H9 (cell line): ENCODE results near the gene ODC1. TPM values are rescaled to one million over a fixed set of nuclear protein-coding genes. Genes with fewer than 3 reads are reported as not detected.

Experiments
- DNase-seq: peaks from one replicate; pipeline ENCODE4 v3.0.0-alpha.2; 2017
- H2AFZ ChIP-seq: one replicate; pipeline ENCODE4 v1.6.1; 2013; ENCODE audit warnings: mild to moderate bottlenecking, low read length, control low read depth, moderate library complexity
- H2AK5ac ChIP-seq: 2 replicates; pipeline ENCODE4 v1.6.1; 2013; ENCODE audit warnings: low read length, control low read depth, mixed read lengths; ENCODE audit not compliant: insufficient read length
- H2BK120ac ChIP-seq: one replicate; pipeline ENCODE4 v1.6.1; 2013; ENCODE audit warnings: low read depth, mild to moderate bottlenecking, low read length, control low read depth, inconsistent platforms; ENCODE audit not compliant: poor library complexity, severe bottlenecking
- H2BK12ac ChIP-seq: 2 replicates; pipeline ENCODE4 v1.6.1; 2013; ENCODE audit warnings: low read length, control low read depth, mixed read lengths, low read depth; ENCODE audit not compliant: insufficient read length
- H2BK15ac ChIP-seq: 2 replicates; pipeline ENCODE4 v1.6.1; 2013; ENCODE audit warnings: low read depth, low read length, control low read depth
- H2BK20ac ChIP-seq: one replicate; pipeline ENCODE4 v1.6.1; 2013; ENCODE audit warnings: low read depth, mild to moderate bottlenecking, low read length, control low read depth, inconsistent platforms; ENCODE audit not compliant: poor library complexity, severe bottlenecking
- H2BK5ac ChIP-seq: 2 replicates; pipeline ENCODE4 v1.6.1; 2013; ENCODE audit warnings: low read length, control low read depth, mixed read lengths; ENCODE audit not compliant: insufficient read length
- H3K14ac ChIP-seq: 2 replicates; pipeline ENCODE4 v1.6.1; 2013; ENCODE audit warnings: low read length, control low read depth; ENCODE audit not compliant: insufficient read depth
- H3K18ac ChIP-seq: 2 replicates; pipeline ENCODE4 v1.6.1; 2013; ENCODE audit warnings: low read depth, mild to moderate bottlenecking, mixed read lengths, low read length, control low read depth; ENCODE audit not compliant: insufficient read length
- H3K23ac ChIP-seq: 2 replicates; pipeline ENCODE4 v1.6.1; 2013; ENCODE audit warnings: low read length, control low read depth, mixed read lengths, low read depth; ENCODE audit not compliant: insufficient read length
- H3K23me2 ChIP-seq: 2 replicates; pipeline ENCODE4 v1.6.1; 2013; ENCODE audit warnings: low read depth, mild to moderate bottlenecking, mixed read lengths, low read length, control low read depth; ENCODE audit not compliant: insufficient read length, poor library complexity, severe bottlenecking
- H3K27ac ChIP-seq: 2 replicates; pipeline ENCODE4 v1.5.1; 2013; ENCODE audit warnings: low read length, control low read depth, mixed read lengths, low read depth; ENCODE audit not compliant: insufficient read length
- H3K27me3 ChIP-seq: 2 replicates; pipeline ENCODE4 v1.6.1; 2013; ENCODE audit warnings: low read length, control low read depth, inconsistent platforms; ENCODE audit not compliant: insufficient read depth
- H3K4ac ChIP-seq: 2 replicates; pipeline ENCODE4 v1.6.1; 2013; ENCODE audit warnings: low read depth, mild to moderate bottlenecking, control low read depth, inconsistent platforms, low read length, moderate library complexity
- H3K4me1 ChIP-seq: 2 replicates; pipeline ENCODE4 v1.6.1; 2013; ENCODE audit warnings: low read length, control low read depth, inconsistent platforms; ENCODE audit not compliant: insufficient read depth
- H3K4me2 ChIP-seq: 2 replicates; pipeline ENCODE4 v1.6.1; 2013; ENCODE audit warnings: low read length, control low read depth, mixed read lengths; ENCODE audit not compliant: insufficient read length, insufficient read depth
- H3K56ac ChIP-seq: 2 replicates; pipeline ENCODE4 v1.6.1; 2013; ENCODE audit warnings: low read depth, mild to moderate bottlenecking, mixed read lengths, low read length, control low read depth; ENCODE audit not compliant: insufficient read length
- H3K79me1 ChIP-seq: 2 replicates; pipeline ENCODE4 v1.6.1; 2013; ENCODE audit warnings: low read depth, mild to moderate bottlenecking, moderate library complexity, low read length, control low read depth, inconsistent platforms; ENCODE audit not compliant: insufficient read depth, poor library complexity, severe bottlenecking
- H3K79me2 ChIP-seq: 2 replicates; pipeline ENCODE4 v1.6.1; 2013; ENCODE audit warnings: low read length, control low read depth, inconsistent platforms; ENCODE audit not compliant: insufficient read depth
- H3K9ac ChIP-seq: 2 replicates; pipeline ENCODE4 v1.6.1; 2013; ENCODE audit warnings: low read length, control low read depth, mixed read lengths; ENCODE audit not compliant: insufficient read length; ENCODE audit errors: extremely low read depth
- H3K9me3 ChIP-seq: one replicate; pipeline ENCODE4 v1.6.1; 2013; ENCODE audit warnings: low read depth, low read length, inconsistent platforms; ENCODE audit not compliant: control insufficient read depth
- H3T11ph ChIP-seq: one replicate; pipeline ENCODE4 v1.6.1; 2013; ENCODE audit warnings: mild to moderate bottlenecking, low read length, control low read depth, inconsistent platforms
- H4K20me1 ChIP-seq: one replicate; pipeline ENCODE4 v1.6.1; 2013; ENCODE audit not compliant: control insufficient read depth, insufficient read length, insufficient read depth
- H4K5ac ChIP-seq: 2 replicates; pipeline ENCODE4 v1.6.1; 2013; ENCODE audit warnings: low read depth, mild to moderate bottlenecking, mixed read lengths, low read length, control low read depth; ENCODE audit not compliant: insufficient read length
- H4K8ac ChIP-seq: replicated peaks from 2 replicates; pipeline ENCODE4 v1.6.1; 2013; ENCODE audit warnings: low read length, control low read depth, mixed read lengths, low read depth; ENCODE audit not compliant: insufficient read length
- H4K91ac ChIP-seq: 2 replicates; pipeline ENCODE4 v1.6.1; 2013; ENCODE audit warnings: low read depth, mild to moderate bottlenecking, moderate library complexity, mixed read lengths, low read length, control low read depth; ENCODE audit not compliant: insufficient read length
- H3K27ac Mint-ChIP-seq, 3 experiments: 2 replicates in 2 of 3; 3 replicates in 1 of 3; pipeline ENCODE4 v1.8.0; 2020 to 2021; ENCODE audit warnings: mixed read lengths in 3 of 3, mild to moderate bottlenecking in 1 of 3, moderate library complexity in 1 of 3
- H3K27me3 Mint-ChIP-seq: 2 replicates; pipeline ENCODE4 v1.8.0; 2021; ENCODE audit warnings: low read depth, mild to moderate bottlenecking, moderate library complexity, mixed read lengths
- H3K36me3 Mint-ChIP-seq, 3 experiments: 2 replicates in 2 of 3; 3 replicates in 1 of 3; pipeline ENCODE4 v1.8.0; 2020 to 2021; ENCODE audit warnings: low read depth in 3 of 3, mixed read lengths in 3 of 3; ENCODE audit not compliant: insufficient read depth in 1 of 3
- H3K4me1 Mint-ChIP-seq, 2 experiments: 2 replicates each; pipeline ENCODE4 v1.8.0; 2020; ENCODE audit warnings: mixed read lengths in 2 of 2
- H3K4me3 Mint-ChIP-seq, 2 experiments: 2 replicates in 1 of 2; 3 replicates in 1 of 2; pipeline ENCODE4 v1.8.0; 2020 to 2021; ENCODE audit warnings: mild to moderate bottlenecking in 2 of 2, mixed read lengths in 2 of 2, moderate library complexity in 1 of 2
- H3K9me3 Mint-ChIP-seq, 2 experiments: 2 replicates in 1 of 2; 3 replicates in 1 of 2; pipeline ENCODE4 v1.8.0; 2020; ENCODE audit warnings: mild to moderate bottlenecking in 2 of 2, mixed read lengths in 2 of 2, moderate library complexity in 1 of 2
- WGBS: extraction: QIAGEN DNeasy Blood & Tissue Kit; methylation state at CpG from one replicate; pipeline ENCODE4 v1.1.7; 2013; ENCODE audit warnings: missing lambda C conversion rate, low lambda C conversion rate, mixed read lengths; ENCODE audit not compliant: insufficient read length; ENCODE audit errors: extremely low coverage; 5-methylcytosine and 5-hydroxymethylcytosine counted together
- total RNA-seq: library from RNA; stranded (reverse); gene quantifications from 2 replicates; pipeline ENCODE4 v1.2.1, GENCODE V29; 2021
- TF ChIP-seq, protein P1 (sequence below): fragments of 200-600 bp; sonication (generic); conservative IDR thresholded peaks from 3 replicates; pipeline ENCODE4 v1.8.0; 2021; ENCODE audit warnings: antibody characterized with exemption, mild to moderate bottlenecking

Gene ODC1
- total RNA-seq, 1 experiment from 2014 or later = 48.3 TPM

DNA sequence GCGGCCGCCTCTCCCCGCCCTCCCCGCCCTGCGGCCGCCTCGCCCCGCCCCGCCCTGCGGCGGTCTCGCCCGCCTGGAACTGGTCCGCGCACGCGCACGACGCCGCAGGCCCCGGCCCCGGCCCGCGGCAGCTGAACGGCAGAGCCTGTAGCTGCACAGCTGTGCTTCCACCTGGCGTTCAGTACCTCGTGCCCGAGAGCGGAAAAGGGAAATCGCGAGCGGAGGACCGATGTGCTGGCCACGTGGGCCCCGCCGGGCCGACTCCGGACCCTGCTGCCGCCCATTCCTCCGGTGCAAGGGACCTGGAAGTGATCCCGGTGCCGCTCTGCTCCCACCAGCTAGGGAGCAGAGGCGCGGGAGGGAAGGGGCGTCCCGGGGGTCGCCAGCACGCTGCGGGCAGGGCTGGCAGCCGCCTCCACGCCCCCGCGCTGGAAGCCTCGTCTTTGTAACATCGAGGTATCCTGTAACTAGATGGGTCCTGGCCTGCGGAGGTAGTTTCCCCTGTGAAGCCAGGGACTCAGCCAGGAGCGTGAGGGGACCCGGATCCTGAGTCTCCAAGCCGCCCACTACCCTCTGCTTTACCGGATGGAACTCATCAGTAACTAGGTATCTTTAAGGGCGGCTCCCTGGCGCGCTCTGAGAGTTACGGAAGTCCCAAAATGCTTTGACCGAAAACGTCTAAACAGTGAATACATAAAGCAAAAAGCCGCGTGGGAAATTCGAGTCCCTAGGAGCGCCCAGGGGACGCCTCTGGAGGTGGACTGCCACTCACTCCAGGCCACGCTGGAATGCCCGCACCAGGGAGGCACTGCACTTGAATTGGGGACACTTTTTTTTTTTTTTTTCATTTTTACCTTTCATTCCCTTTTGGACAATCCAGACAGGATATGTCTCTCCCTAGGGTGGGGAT lies 704 bp upstream of the ODC1 start:
- H3K23me2 ChIP-seq = peaks cover 8% of the 10 kb centered on the region
- H2BK5ac ChIP-seq = no peak overlapping the region
- WGBS = no CpG with 5 or more reads among the region's 73 CpGs
- H3K27ac Mint-ChIP-seq = no peak overlapping the region
- no peaks in the 10 kb centered on the region; the same call in 1 of the 2 replicates for H3K4me1 ChIP-seq
- H2BK120ac ChIP-seq = no peak overlapping the region
- no peak overlapping the region for H2BK20ac ChIP-seq
- no peak overlapping the region for H2BK15ac ChIP-seq
- H3K14ac ChIP-seq = peak overlapping the region; percentile 81
- TF ChIP-seq, protein P1, sequence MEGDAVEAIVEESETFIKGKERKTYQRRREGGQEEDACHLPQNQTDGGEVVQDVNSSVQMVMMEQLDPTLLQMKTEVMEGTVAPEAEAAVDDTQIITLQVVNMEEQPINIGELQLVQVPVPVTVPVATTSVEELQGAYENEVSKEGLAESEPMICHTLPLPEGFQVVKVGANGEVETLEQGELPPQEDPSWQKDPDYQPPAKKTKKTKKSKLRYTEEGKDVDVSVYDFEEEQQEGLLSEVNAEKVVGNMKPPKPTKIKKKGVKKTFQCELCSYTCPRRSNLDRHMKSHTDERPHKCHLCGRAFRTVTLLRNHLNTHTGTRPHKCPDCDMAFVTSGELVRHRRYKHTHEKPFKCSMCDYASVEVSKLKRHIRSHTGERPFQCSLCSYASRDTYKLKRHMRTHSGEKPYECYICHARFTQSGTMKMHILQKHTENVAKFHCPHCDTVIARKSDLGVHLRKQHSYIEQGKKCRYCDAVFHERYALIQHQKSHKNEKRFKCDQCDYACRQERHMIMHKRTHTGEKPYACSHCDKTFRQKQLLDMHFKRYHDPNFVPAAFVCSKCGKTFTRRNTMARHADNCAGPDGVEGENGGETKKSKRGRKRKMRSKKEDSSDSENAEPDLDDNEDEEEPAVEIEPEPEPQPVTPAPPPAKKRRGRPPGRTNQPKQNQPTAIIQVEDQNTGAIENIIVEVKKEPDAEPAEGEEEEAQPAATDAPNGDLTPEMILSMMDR = 0 out of 3 replicates have a peak, but pooled peaks have one; percentile 23
- no peaks in the 10 kb centered on the region for H4K20me1 ChIP-seq
- no peak overlapping the region for H4K8ac ChIP-seq
- no peak overlapping the region for H3K56ac ChIP-seq
- peaks cover 4% of the 10 kb centered on the region; the same call in 1 of the 2 replicates for H3K79me2 ChIP-seq
- no peak overlapping the region for H2AFZ ChIP-seq
- H3K4ac ChIP-seq = no peak overlapping the region
- H3K27me3 ChIP-seq = peaks cover 3% of the 10 kb centered on the region; the same call in 1 of the 2 replicates
- peak overlapping the region; percentile 39 for H3K9ac ChIP-seq
- H3K27me3 Mint-ChIP-seq = peaks cover 22% of the 10 kb centered on the region
- peak overlapping the region; percentile 54 for H3K4me2 ChIP-seq
- no peak overlapping the region for H3K27ac ChIP-seq
- H3K18ac ChIP-seq = peak overlapping the region; percentile 84
- H4K91ac ChIP-seq = no peak overlapping the region
- no peak overlapping the region for H2AK5ac ChIP-seq
- peaks cover 6 to 14% (median 12%) of the 10 kb centered on the region in 3 experiments for H3K36me3 Mint-ChIP-seq
- H3T11ph ChIP-seq = no peak overlapping the region
- H3K9me3 Mint-ChIP-seq = no peaks in the 10 kb centered on the region
- H2BK12ac ChIP-seq = no peak overlapping the region
- H3K79me1 ChIP-seq = no peaks in the 10 kb centered on the region
- H3K23ac ChIP-seq = no peak overlapping the region
- no peak overlapping the region for H4K5ac ChIP-seq
- peaks cover 18 to 28% of the 10 kb centered on the region in 2 experiments for H3K4me1 Mint-ChIP-seq
- no peaks in the 10 kb centered on the region for H3K9me3 ChIP-seq
- DNase-seq = peak; percentile 92
- peak overlapping the region; percentile 59 to 80 for H3K4me3 Mint-ChIP-seq
